ENCODE results near the gene AKT1. TPM values are rescaled to one million over a fixed set of nuclear protein-coding genes. Genes with fewer than 3 reads are reported as not detected.
"Not testable (repeated sequence)": the region's sequence is repeated elsewhere in the genome, so short reads cannot be mapped to it uniquely, and the experiment has no call there.

The AKT1 gene
- 42.6 TPM for polyA plus RNA-seq (2013, experiment 1 of 2)
- 50.8 TPM for polyA plus RNA-seq (2013, experiment 2 of 2)

DNA sequence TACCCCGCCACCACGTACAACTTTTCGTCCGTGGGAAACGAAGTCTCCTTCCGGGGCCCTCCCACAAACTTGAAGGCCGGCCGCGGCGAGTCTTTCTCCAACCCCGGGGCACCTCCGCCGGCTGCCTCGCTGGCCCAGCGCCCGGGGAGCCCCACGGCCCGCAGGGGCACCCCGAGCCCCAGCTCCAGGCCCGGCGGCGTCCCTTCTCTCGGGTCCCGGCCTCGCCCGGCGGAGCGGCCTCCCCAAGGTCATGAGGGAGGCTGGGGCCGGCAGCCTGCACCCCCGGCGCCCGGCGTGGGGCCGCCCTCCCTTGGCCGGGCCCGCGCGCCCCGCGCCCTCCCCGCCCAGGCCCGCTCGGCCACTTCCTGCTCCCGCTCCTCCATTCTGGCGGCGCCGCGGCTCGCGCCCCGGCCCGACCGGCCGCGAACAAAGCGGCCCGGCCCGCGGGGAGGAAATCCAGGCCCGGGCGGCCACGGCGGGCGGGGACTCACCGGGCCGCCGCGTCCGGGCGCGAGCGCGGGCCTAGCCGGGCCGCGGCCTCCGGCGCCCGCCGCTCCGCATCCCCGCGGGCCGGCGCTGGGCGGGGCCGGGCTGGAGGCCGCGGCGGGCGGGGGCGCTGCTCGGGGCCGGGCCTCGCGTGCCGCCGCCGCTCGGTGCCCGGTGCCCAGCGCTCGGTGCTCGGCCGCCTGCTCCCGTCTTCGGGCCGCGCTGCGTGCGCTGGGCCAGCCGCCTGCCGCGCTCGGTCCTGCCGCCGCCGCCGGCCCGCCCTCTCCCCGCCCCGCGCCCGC lies at the start of gene AKT1:
Gene AKT1 (minus strand): TSS at position 756 of the 788 bp plus-strand sequence. CDS start 3,105 bp downstream, outside the sequence.
- H3K9me3 ChIP-seq (ENCODE audit: insufficient read depth, low read depth, low read length) = no peaks in the 10 kb centered on the region
- peak within 1 kb of the TSS; percentile 61 for H3K9ac ChIP-seq (ENCODE audit: low read depth, low read length)
- peaks cover 47% of the 10 kb centered on the region for H3K27me3 ChIP-seq (ENCODE audit: insufficient read depth, low read length)
- peak within 1 kb of the TSS; percentile 75 for H3K4me3 ChIP-seq (ENCODE audit: low read length)
- H3K27ac ChIP-seq (ENCODE audit: low read depth, low read length) = no peak within 1 kb of the TSS
- peaks cover 31% of the 10 kb centered on the region for H3K4me1 ChIP-seq (ENCODE audit: insufficient read depth, low read length)
- peaks cover 22% of the 10 kb centered on the region for H3K36me3 ChIP-seq (ENCODE audit: insufficient read depth, low read length)
- under 1% methylated on average over 122 of the region's 124 CpGs for WGBS

DNA sequence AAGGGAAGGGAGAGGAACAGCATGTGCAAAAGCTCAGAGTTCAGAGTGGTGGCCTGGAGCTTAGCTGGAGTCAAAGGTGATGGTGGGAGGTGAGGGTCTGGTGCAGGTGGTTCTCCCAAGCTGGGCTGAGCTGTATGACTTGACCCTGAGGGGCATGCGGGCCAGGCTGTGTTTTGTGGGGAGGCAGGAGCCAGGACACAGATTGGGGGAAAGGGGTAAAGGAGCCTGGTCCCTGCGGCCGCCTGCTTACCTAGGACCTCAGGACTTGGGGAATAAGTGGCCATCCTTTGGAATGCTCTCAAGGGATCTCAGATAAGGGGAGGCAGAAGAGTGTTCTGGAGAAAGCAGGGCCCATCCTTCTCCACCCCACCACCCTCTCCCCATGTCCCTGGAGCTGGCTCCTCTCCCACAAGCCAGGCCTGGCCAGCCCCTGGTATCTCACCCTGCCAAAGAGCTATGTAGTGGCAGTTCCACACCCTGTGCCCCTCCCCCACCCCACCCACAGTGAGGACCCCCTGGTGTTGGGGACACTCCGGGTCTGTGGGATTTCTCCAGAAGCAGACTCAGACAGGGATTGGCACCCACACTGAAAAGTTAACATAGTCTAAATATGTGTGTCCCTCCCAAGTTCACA lies 49.6 kb upstream of the AKT1 start:
- Histone ChIP-seq H3K27ac (ENCODE audit: low read depth, low read length) (no peak overlapping the region), H3K9me3 (ENCODE audit: insufficient read depth, low read depth, low read length) (no peaks in the 10 kb centered on the region), H3K4me3 (ENCODE audit: low read length) (no peak overlapping the region), H3K36me3 (ENCODE audit: insufficient read depth, low read length) (no peaks in the 10 kb centered on the region), H3K4me1 (ENCODE audit: insufficient read depth, low read length) (peaks cover 10% of the 10 kb centered on the region; the same call in 1 of the 2 replicates), H3K27me3 (ENCODE audit: insufficient read depth, low read length) (peaks cover 62% of the 10 kb centered on the region), H3K9ac (ENCODE audit: low read depth, low read length) (no peak overlapping the region)
- 89% methylated on average over 4 of the region's 4 CpGs for WGBS

DNA sequence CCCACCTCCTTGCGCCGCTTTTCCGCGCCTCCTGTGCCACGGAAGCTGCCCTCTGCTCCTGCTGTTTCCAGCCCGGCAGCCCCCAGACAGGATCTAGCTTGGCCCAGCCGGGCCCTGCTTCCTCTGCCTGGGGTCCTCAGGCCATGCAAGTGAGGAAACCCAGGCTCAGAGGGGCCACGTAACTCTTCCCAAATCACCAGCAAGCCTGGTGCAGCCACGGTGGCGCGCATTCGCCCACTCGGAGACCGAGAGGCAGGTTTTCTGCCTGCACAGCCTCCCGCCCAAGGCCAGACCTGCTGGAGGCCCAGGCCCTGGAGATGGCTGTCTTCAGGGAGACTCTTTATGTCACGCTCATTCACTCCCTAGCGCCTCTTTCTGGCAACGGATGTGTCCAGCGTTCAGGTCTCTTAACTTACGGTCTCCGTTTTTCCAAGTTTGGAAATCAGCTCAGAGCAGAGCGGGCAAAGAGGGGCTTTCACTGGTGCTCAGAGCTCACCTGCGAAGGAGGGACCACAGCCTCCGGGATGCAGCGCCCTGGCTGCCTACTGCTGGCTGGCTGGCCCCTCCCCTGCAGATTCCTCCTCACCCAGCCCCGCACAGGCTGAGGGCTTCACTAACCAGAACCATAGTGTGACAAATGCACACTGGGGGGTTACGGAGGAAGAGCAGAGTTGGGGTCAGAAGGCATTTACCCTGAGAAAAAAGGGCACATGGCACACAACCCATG lies 48.9 kb upstream of the AKT1 start:
- H3K36me3 ChIP-seq (ENCODE audit: insufficient read depth, low read length) = no peaks in the 10 kb centered on the region
- peak overlapping the region; percentile 53 for H3K4me3 ChIP-seq (ENCODE audit: low read length)
- H3K9ac ChIP-seq (ENCODE audit: low read depth, low read length) = peak overlapping the region; percentile 62
- peaks cover 62% of the 10 kb centered on the region for H3K27me3 ChIP-seq (ENCODE audit: insufficient read depth, low read length)
- H3K4me1 ChIP-seq (ENCODE audit: insufficient read depth, low read length) = peaks cover 10% of the 10 kb centered on the region; the same call in 1 of the 2 replicates
- WGBS = 18% methylated on average over 27 of the region's 27 CpGs
- H3K9me3 ChIP-seq (ENCODE audit: insufficient read depth, low read depth, low read length) = no peaks in the 10 kb centered on the region
- H3K27ac ChIP-seq (ENCODE audit: low read depth, low read length) = peak overlapping the region; percentile 51; the same call in 1 of the 2 replicates

DNA sequence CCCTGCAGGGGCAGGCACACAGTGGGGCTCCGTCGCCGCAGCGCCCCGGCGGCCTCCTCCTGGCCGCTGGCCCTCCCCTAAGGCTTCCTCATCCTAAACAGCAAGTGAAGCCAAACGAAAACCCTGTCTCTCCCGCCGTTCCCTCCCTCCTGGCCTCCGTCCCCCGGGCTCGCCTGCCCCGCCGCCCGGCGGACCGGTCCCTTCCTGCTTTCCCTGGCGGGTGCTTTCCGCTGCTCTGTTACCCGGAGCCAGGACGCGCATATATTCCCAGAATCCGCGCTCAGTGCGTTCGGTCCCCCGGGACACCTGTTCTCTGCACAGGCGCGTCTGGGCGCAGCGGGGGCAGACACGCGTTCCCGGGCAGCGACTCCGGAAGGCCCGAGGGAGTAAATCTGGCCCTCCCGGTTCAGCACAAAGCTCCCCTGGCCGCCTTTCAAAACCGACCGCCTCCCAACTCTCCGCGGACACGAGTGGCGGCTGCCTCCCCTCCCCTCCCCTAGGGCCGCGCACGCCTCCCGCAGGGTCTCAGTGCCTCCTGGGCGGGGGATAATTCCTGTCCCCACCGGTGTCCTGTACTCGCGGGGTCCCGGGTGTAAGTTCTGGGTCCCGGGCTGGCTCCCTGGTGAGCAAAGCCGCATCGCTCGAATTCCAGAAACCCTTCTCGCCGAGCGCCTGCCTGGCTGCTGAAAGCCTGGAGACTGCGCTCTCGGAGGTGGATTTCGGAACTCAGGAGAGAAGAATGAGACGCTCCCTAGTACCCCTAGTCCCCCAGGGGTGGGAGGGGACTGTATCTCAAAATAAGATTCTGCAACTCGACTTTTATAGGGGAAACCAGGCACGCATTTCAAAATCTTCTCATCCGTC lies 48.1 kb upstream of the AKT1 start:
- H3K4me3 ChIP-seq (ENCODE audit: low read length) = peak overlapping the region; percentile 53
- H3K9me3 ChIP-seq (ENCODE audit: insufficient read depth, low read depth, low read length) = no peaks in the 10 kb centered on the region
- H3K27me3 ChIP-seq (ENCODE audit: insufficient read depth, low read length) = peaks cover 62% of the 10 kb centered on the region
- no peaks in the 10 kb centered on the region for H3K36me3 ChIP-seq (ENCODE audit: insufficient read depth, low read length)
- H3K9ac ChIP-seq (ENCODE audit: low read depth, low read length) = peak overlapping the region; percentile 62
- peak overlapping the region; percentile 51; the same call in 1 of the 2 replicates for H3K27ac ChIP-seq (ENCODE audit: low read depth, low read length)
- WGBS = 2% methylated on average over 68 of the region's 69 CpGs
- H3K4me1 ChIP-seq (ENCODE audit: insufficient read depth, low read length) = peaks cover 10% of the 10 kb centered on the region; the same call in 1 of the 2 replicates

DNA sequence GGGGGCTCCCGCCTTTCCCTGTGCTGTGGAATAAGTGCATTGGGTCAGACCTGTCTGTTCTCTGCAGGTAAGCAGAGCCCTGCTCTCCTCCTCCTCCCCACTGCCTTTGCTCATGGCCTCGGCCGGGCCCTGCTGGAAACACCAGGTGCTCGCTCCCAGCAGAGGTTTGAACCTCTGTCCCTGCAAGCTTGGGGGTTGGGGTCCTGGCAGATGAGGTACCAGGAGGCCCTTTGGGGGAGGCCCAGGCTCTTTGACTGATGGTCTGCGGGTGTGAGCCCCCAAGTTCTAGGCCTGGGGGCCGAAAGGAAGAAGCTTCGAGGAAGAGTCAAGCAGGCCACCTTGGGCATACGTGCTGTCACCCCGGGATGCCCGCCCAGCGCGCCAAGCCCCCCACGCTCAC lies 47.5 kb upstream of the AKT1 start:
- 47% methylated on average over 13 of the region's 13 CpGs for WGBS
- Histone ChIP-seq H3K4me3 (ENCODE audit: low read length) (peak overlapping the region; percentile 53), H3K27me3 (ENCODE audit: insufficient read depth, low read length) (peaks cover 62% of the 10 kb centered on the region), H3K9ac (ENCODE audit: low read depth, low read length) (peak overlapping the region; percentile 62; the same call in 1 of the 2 replicates), H3K4me1 (ENCODE audit: insufficient read depth, low read length) (peaks cover 10% of the 10 kb centered on the region; the same call in 1 of the 2 replicates), H3K36me3 (ENCODE audit: insufficient read depth, low read length) (no peaks in the 10 kb centered on the region), H3K27ac (ENCODE audit: low read depth, low read length) (no peak overlapping the region), H3K9me3 (ENCODE audit: insufficient read depth, low read depth, low read length) (no peaks in the 10 kb centered on the region)

DNA sequence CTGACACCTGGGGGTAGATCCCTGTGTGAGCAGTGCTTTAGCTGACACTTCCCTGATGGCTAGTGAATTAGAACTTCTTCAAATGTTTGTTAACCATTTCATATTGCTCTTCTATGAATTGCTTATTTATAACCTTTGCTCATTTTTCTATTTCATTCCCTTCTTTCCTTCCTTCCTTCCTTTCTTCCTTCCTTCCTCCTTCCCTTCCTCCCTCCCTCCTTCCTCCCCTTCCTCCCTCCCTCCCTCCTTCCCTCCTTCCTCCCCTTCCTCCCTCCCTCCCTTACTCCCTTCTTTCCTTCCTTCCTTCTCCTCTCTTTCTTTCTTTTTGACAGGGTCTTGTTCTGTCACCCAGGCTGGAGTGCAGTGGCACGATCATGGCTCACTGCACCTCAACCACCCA lies 46.2 kb upstream of the AKT1 start:
- no peaks in the 10 kb centered on the region for H3K36me3 ChIP-seq (ENCODE audit: insufficient read depth, low read length)
- H3K27me3 ChIP-seq (ENCODE audit: insufficient read depth, low read length) = peaks cover 61% of the 10 kb centered on the region
- peaks cover 10% of the 10 kb centered on the region; the same call in 1 of the 2 replicates for H3K4me1 ChIP-seq (ENCODE audit: insufficient read depth, low read length)
- no peaks in the 10 kb centered on the region for H3K9me3 ChIP-seq (ENCODE audit: insufficient read depth, low read depth, low read length)
- no peak overlapping the region for H3K27ac ChIP-seq (ENCODE audit: low read depth, low read length)
- no peak overlapping the region for H3K9ac ChIP-seq (ENCODE audit: low read depth, low read length)
- H3K4me3 ChIP-seq (ENCODE audit: low read length) = no peak overlapping the region
- WGBS = 71% methylated on average over 1 of the region's 1 CpG

DNA sequence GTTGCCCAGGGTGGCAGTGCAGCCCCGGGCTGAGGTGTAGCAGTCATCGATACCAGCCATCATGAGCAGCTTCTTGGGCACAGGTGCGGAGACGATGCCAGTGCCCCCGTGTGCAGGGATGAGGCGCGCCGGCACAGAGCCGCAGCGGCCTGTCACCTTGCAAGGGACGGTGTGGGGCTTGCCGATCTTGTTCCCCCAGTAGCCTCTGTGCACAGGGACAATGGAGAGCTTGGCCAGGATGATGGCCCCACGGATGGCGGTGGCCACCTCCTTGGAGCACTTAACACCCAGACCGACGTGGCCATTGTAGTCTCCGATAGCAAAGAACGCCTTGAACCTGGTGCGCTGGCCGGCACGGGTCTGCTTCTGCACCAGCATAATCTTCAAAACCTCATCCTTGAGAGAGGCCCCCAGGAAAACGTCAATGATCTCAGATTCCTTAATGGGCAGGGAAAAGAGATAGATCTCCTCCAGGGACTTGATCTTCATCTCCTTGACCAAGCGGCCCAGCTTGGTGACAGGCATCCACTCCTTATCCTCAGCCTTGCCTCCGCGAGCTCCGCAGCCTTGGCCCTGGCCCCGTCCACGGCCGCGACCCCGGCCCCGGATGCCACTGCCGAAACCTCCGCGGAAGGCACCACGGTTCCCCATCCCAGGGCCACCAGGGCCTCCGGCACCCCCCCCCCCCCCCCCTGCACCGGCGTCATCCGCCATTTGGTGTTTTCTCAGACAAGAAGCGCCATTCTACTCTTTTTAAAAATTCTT lies 40.8 kb upstream of the AKT1 start:
- H3K9me3 ChIP-seq (ENCODE audit: insufficient read depth, low read depth, low read length); H3K36me3 ChIP-seq (ENCODE audit: insufficient read depth, low read length); H3K27ac ChIP-seq (ENCODE audit: low read depth, low read length); H3K4me3 ChIP-seq (ENCODE audit: low read length); H3K9ac ChIP-seq (ENCODE audit: low read depth, low read length); H3K27me3 ChIP-seq (ENCODE audit: insufficient read depth, low read length); H3K4me1 ChIP-seq (ENCODE audit: insufficient read depth, low read length): not testable (repeated sequence)
- WGBS = 90% methylated on average over 34 of the region's 41 CpGs

DNA sequence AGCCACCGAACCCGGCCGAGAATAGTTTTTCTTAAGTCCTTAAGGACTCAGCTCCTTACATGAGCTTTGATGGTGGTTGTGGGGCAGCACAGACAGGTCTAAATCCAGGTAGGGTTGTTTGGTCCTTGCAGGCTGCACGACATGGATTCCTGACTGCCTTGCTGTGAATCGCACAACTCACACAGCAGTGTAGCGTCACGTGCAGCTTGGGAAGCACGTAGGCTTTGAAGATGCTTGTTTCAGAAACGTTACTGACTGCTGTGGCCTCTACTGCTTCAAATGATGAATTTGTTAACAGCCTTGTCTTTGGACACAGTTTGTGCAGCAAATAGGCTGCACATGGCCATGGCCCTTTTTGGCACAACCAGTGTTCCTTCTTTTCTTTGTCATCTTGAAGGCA lies 35.2 kb upstream of the AKT1 start:
- no peak overlapping the region for H3K9ac ChIP-seq (ENCODE audit: low read depth, low read length)
- no peaks in the 10 kb centered on the region for H3K36me3 ChIP-seq (ENCODE audit: insufficient read depth, low read length)
- H3K4me1 ChIP-seq (ENCODE audit: insufficient read depth, low read length) = no peaks in the 10 kb centered on the region
- H3K27ac ChIP-seq (ENCODE audit: low read depth, low read length) = no peak overlapping the region
- no peaks in the 10 kb centered on the region for H3K9me3 ChIP-seq (ENCODE audit: insufficient read depth, low read depth, low read length)
- no peak overlapping the region for H3K4me3 ChIP-seq (ENCODE audit: low read length)
- H3K27me3 ChIP-seq (ENCODE audit: insufficient read depth, low read length) = peaks cover 13% of the 10 kb centered on the region
- WGBS = 84% methylated on average over 9 of the region's 9 CpGs

DNA sequence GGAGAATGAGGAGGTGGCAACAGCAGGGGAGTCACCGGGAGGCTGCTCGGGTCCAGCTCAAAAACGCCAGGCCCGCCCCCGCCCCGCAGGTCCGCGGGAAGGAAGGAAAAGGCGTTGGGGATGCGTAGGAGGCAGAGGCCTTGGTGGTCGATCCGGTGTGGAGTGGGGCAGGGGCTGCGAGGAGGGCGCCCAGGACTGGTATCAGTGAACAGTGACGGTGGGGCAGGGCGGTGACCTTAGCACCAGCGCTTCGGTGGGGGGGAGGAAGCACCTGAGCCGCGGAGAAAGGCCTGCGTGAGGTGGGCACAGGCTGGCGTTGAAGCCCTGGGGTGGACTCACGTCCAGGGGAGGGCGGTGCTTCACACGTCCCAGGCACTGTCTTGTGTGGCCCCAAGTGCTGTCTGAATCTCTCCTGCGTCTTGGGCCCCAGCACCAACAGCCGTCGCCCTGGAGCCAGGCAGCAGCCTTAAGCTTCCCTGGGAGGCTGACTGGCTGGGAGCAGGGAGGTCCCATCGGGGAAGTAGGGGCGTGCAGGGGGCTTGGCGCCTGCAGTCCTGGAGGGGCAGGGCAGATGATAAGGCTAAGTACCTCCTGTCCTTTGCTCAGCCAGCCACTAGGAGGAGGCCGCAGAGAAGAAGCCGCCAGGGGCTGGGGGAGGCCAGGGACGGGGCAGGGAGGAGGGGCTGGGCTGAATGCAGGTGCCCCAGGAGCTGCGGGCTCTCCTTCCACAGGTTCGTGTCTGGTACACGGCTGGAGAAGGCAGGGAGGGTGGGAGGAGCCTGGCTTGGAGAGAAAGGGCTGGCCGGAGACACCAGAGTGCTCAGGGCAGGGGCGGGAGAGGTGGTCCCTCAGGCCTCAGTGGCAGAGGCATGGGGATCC lies 31.9 kb upstream of the AKT1 start:
- H3K27ac ChIP-seq (ENCODE audit: low read depth, low read length) = no peak overlapping the region
- H3K9ac ChIP-seq (ENCODE audit: low read depth, low read length) = no peak overlapping the region
- H3K4me1 ChIP-seq (ENCODE audit: insufficient read depth, low read length) = no peaks in the 10 kb centered on the region
- no peaks in the 10 kb centered on the region for H3K36me3 ChIP-seq (ENCODE audit: insufficient read depth, low read length)
- H3K27me3 ChIP-seq (ENCODE audit: insufficient read depth, low read length) = peaks cover 30% of the 10 kb centered on the region
- H3K4me3 ChIP-seq (ENCODE audit: low read length) = peak overlapping the region; percentile 53
- no peaks in the 10 kb centered on the region for H3K9me3 ChIP-seq (ENCODE audit: insufficient read depth, low read depth, low read length)
- whole genome bisulfite sequencing = 3% methylated on average over 39 of the region's 39 CpGs
